CD4-positive, alpha-beta T cell treated with Interleukin-15 for 4 hours (primary cell): ENCODE results near the gene ACP1.
A peak's percentile ranks its signal among the peaks of the same experiment; 100 is the strongest.
"Not testable (repeated sequence)": the region's sequence is repeated elsewhere in the genome, so short reads cannot be mapped to it uniquely, and the experiment has no call there.

Experiments
- DNase-seq: peaks from one replicate; pipeline ENCODE4 v3.0.0-alpha.2; 2020; ENCODE audit warnings: low spot score

ACP1 gene

GRCh38 chr2:310994-311393 lies 46.2 kb downstream of the ACP1 start:
- no peak for DNase-seq

DNA sequence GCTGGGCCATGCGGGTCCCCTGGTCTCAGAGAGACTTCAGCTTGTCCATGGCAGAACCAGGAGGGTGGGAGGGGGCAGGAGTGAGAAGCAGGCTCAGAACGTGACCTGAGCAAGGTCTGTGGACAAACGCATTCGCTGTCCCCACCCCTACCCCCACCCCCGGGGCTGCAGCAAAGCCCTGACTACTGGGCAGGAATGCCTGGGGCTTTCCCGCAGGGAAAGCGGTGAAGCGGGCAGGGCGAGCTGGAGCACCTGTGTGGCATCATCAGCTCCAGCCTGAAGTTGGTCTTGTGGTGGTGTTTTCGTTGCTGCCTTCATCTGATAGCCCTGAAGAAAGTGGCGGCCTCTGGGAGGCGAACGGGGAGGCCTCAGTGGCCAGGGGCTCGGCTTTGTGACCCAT lies 49.2 kb downstream of the ACP1 start:
- no peak for DNase-seq

DNA sequence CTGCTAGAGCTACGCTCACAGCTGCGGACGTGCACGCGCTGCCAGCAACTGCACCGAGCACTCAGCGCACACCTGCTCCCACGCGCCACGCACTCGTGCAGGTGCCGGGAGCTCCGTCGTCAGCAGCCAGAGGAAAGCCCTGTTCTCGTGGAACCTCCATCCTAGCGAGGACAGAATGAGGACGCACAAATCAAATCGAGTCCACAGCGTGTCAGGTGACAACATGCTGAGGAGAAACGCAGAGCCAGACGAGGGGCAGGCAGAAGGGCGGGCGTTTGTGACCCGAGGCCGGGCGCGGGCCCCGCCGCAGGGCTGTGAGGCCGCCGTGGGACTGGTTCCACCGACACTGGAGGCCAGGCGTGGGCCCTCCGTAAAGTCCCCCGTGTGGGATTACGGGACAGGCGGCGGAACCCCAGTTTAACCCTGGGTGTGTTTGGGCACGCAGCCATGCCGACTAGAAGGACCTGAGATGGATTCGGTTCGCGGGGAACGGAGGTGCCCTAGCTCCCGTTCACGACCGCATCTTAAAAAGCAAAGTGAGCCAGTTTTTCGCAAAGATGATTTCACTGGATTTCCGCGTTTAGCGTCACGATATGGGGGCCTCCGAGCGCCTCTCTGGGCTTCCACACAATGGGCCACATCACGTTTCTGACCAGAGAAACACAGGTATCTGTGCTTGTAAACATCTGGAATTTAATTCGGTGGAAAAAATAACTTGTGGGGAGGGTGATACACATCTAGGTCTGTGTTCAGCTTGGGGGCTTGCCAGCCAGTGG lies 50.0 kb downstream of the ACP1 start:
- no peak for DNase-seq

GRCh38 chr2:315925-316324 lies 51.2 kb downstream of the ACP1 start:
- DNase-seq, result not testable (repeated sequence)

DNA sequence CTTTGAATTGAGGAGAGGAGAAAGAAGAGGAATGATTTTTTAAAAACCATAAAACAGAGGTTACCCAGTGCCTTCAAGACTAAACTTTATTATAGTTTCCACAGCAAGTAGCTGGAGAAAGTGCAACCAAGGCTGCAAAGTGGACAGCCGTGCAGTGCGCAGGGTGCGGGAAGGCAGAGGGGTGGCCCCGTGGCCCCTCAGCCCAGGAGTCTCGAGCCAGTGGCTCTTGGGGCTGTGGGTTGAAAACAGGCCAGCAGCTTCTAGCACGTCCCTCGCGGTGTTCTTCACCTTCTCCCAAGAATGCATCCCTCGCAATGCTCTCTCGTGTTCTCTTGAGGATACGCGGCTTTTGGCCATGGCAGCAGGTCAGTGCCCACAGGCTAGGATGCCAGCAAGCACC lies 51.6 kb downstream of the ACP1 start:
- DNase-seq, result no peak

GRCh38 chr2:317501-318424 lies 53.0 kb downstream of the ACP1 start:
- peak; percentile 28 for DNase-seq

GRCh38 chr2:319059-319600 lies 54.4 kb downstream of the ACP1 start:
- no peak for DNase-seq

GRCh38 chr2:320561-320960 lies 55.8 kb downstream of the ACP1 start:
- no peak for DNase-seq

GRCh38 chr2:322326-322725 lies 57.6 kb downstream of the ACP1 start:
- no peak for DNase-seq

- no peak for DNase-seq
Observed at GRCh38 chr2:323035-323434, 58.3 kb downstream of the ACP1 start.
